ENCODE results near the gene TMEM242.

- TF ChIP-seq CTCF (conservative IDR thresholded peaks at IDR 0.05; ENCODE audit: low read length) (no peak), EZH2phosphoT487 (IDR thresholded peaks at IDR 0.05; ENCODE audit: borderline replicate concordance) (no peak)
Observed at GRCh38 chr6:157253699-157254098, 69.6 kb downstream of the TMEM242 start.

Data from Loucy (cell line).